OCI-LY3 (cell line): ENCODE results near the gene CHD9.
"Not testable (repeated sequence)": the region's sequence is repeated elsewhere in the genome, so short reads cannot be mapped to it uniquely, and the experiment has no call there.

Experiments used
- H2AFZ ChIP-seq: fragments of 200-600, 300-600 bp; shearing (Covaris generic); 2 replicates; pipeline ENCODE4 v1.6.0; 2014; ENCODE audit warnings: antibody characterized with exemption, low read depth, low read length
- H3K27ac ChIP-seq: fragments of 200-600, 300-600 bp; sonication (generic); 2 replicates; pipeline ENCODE4 v1.5.1; 2014; ENCODE audit warnings: mild to moderate bottlenecking, low read length, moderate library complexity, mixed read lengths
- H3K27me3 ChIP-seq: fragments of 200-600, 300-600 bp; sonication (generic); 2 replicates; pipeline ENCODE4 v1.6.1; 2014; ENCODE audit warnings: low read depth, low read length, mixed read lengths
- H3K36me3 ChIP-seq: fragments of 200-600, 300-600 bp; sonication (generic); replicated peaks from 2 replicates; pipeline ENCODE3; 2014; ENCODE audit warnings: low read depth, low read length, mixed read lengths
- H3K4me1 ChIP-seq: fragments of 300-600, 200-600 bp; sonication (generic); 2 replicates; pipeline ENCODE4 v1.6.1; 2014; ENCODE audit warnings: low read length, mixed read lengths
- H3K4me2 ChIP-seq: fragments of 200-600, 300-600 bp; sonication (generic); 2 replicates; pipeline ENCODE4 v1.6.1; 2014; ENCODE audit warnings: low read length, mixed read lengths
- H3K4me3 ChIP-seq: fragments of 300-600, 200-600 bp; sonication (generic); 2 replicates; pipeline ENCODE4 v1.5.1; 2014; ENCODE audit warnings: antibody characterized with exemption, mild to moderate bottlenecking, low read length, moderate library complexity
- H3K79me2 ChIP-seq: fragments of 300-600, 200-600 bp; shearing (Covaris generic); 2 replicates; pipeline ENCODE4 v1.6.1; 2014; ENCODE audit warnings: mild to moderate bottlenecking, low read length, mixed read lengths
- H3K9ac ChIP-seq: fragments of 300-600, 200-600 bp; shearing (Covaris generic); 2 replicates; pipeline ENCODE4 v1.6.0; 2014; ENCODE audit warnings: mild to moderate bottlenecking, low read length, moderate library complexity
- H3K9me3 ChIP-seq: fragments of 200-600, 300-600 bp; shearing (Covaris generic); 2 replicates; pipeline ENCODE4 v1.6.1; 2014; ENCODE audit warnings: low read length, mixed read lengths; ENCODE audit not compliant: insufficient read depth
- H4K20me1 ChIP-seq: fragments of 200-600, 300-600 bp; sonication (generic); 2 replicates; pipeline ENCODE4 v1.6.1; 2016; ENCODE audit warnings: low read length, mixed read lengths; ENCODE audit not compliant: insufficient read depth
- EZH2phosphoT487 ChIP-seq: fragments of 200-600 bp; shearing (Covaris generic); IDR thresholded peaks from 2 replicates; pipeline ENCODE4 v1.6.1; 2018; ENCODE audit warnings: antibody characterized with exemption, mixed run types, low read depth
- TF ChIP-seq, protein P1 (sequence below): fragments of 200-600, 300-600 bp; sonication (generic); IDR thresholded peaks from 2 replicates; pipeline ENCODE4 v1.5.1; 2014; ENCODE audit warnings: antibody characterized with exemption, low read length, low read depth

CHD9 gene

DNA sequence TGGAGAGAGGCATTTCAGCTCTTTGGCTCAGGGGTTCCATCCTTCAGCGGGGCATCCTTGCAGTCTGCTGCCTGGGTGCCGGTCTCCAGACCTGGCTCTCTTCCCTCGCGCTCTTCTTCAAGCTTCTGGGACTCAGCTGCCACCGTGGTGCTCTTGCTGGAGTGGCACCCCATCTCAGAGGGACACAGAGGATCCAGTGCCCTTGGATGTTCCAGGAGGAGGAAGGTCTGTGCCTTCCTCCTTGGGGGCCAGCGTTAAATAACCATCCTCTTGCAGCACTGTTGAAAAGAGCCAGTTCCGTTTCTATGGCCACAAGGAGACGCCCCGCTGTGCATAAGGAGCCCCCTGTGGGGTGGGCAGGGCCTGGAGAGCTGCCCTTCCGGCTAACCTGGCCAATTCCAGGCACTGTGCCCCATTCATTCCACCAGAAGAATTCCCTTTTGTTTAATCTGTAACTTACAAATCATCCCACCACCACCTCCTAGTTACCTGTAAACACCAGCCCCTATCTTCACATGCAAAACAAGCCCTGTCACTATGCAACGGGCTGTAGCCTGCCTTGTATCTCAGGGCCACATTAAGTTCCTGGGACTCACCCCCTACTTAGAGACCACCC lies 10.7 kb upstream of the CHD9 start:
- Histone ChIP-seq H3K4me3 (no peak overlapping the region), H3K79me2 (no peaks in the 10 kb centered on the region), H3K9ac (no peak overlapping the region), H3K27me3 (peaks cover 26% of the 10 kb centered on the region), H3K36me3 (no peaks in the 10 kb centered on the region), H2AFZ (no peak overlapping the region), H4K20me1 (no peaks in the 10 kb centered on the region), H3K4me2 (no peak overlapping the region), H3K27ac (no peak overlapping the region), H3K9me3 (no peaks in the 10 kb centered on the region), H3K4me1 (peaks cover 6% of the 10 kb centered on the region)
- TF ChIP-seq, protein P1, sequence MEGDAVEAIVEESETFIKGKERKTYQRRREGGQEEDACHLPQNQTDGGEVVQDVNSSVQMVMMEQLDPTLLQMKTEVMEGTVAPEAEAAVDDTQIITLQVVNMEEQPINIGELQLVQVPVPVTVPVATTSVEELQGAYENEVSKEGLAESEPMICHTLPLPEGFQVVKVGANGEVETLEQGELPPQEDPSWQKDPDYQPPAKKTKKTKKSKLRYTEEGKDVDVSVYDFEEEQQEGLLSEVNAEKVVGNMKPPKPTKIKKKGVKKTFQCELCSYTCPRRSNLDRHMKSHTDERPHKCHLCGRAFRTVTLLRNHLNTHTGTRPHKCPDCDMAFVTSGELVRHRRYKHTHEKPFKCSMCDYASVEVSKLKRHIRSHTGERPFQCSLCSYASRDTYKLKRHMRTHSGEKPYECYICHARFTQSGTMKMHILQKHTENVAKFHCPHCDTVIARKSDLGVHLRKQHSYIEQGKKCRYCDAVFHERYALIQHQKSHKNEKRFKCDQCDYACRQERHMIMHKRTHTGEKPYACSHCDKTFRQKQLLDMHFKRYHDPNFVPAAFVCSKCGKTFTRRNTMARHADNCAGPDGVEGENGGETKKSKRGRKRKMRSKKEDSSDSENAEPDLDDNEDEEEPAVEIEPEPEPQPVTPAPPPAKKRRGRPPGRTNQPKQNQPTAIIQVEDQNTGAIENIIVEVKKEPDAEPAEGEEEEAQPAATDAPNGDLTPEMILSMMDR = no peak

DNA sequence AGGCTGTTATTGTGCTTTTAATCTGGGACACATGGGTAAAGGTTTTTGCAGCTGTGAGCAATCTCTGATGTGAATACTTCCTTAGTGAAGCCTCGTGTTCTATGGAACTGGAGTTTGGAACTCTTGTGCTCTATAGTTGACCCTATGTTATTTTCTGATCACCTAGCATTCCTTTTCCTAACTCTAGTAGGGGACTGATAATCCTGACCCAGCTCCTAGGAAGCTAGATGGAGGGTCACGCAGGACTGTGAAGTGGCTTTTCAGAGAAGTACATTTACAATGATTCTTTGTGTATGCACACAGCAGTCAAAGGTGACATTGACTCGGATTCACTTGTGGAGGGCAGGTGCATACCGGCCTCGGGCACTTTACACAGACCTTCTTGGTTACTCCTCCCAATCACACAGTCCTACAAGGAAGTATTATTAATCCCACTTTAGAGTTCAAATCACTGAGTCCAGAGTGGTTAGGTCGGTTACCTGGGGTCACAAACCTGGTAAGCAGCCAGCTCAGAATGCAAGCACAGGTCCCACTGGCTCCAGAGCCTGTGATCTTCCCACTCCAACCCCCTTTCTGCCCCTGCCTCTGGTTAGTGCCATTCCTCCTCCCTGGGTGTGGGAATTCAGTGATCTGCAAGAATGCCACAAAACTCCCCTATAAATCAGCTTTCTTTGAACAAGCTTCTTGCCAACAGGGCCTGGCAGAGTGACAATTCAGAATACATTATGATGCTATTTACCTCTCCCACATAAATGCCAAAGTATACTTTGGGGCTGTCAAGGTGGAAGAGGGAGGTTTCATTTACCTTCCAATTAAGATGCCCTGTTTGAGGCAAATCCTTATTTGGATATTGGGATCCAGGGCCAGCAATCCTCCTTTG lies 9.2 kb upstream of the CHD9 start:
- Histone ChIP-seq H3K27me3 (peaks cover 26% of the 10 kb centered on the region), H3K27ac (no peak overlapping the region), H4K20me1 (no peaks in the 10 kb centered on the region), H3K4me1 (peaks cover 6% of the 10 kb centered on the region), H3K79me2 (no peaks in the 10 kb centered on the region), H2AFZ (no peak overlapping the region), H3K9me3 (no peaks in the 10 kb centered on the region), H3K9ac (no peak overlapping the region), H3K4me3 (no peak overlapping the region), H3K4me2 (no peak overlapping the region), H3K36me3 (no peaks in the 10 kb centered on the region)
- no peak for TF ChIP-seq EZH2phosphoT487
- TF ChIP-seq, protein P1 = no peak

DNA sequence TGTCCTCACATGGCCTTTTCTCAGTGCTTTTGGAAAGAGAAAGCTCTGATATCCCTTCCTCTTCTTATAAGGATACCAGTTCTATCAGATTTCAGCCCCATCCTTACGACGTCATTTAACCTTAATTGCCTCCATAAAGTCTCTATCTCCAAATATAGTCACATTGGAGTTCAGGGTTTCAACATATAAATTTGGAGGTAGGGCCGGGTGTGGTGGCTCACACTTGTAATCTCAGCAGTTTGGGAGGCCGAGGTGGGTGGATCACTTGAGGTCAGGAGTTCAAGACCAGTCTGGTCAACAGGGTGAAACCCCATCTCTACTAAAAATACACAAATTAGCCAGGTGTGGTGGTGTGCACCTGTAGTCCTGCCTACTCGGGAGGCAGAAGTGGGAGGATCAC lies 7.3 kb upstream of the CHD9 start:
- not testable (repeated sequence) for H3K79me2 ChIP-seq, H3K4me1 ChIP-seq, H3K9ac ChIP-seq, H2AFZ ChIP-seq, H3K36me3 ChIP-seq, H3K9me3 ChIP-seq, H3K27ac ChIP-seq, H3K4me2 ChIP-seq, H4K20me1 ChIP-seq, H3K4me3 ChIP-seq
- H3K27me3 ChIP-seq = peaks cover 25% of the 10 kb centered on the region

- Histone ChIP-seq H3K4me2 (no peak overlapping the region), H3K27me3 (peaks cover 17% of the 10 kb centered on the region), H2AFZ (no peak overlapping the region), H3K27ac (no peak overlapping the region), H3K36me3 (no peaks in the 10 kb centered on the region), H3K9ac (no peak overlapping the region), H3K4me3 (no peak overlapping the region), H3K79me2 (no peaks in the 10 kb centered on the region), H4K20me1 (no peaks in the 10 kb centered on the region), H3K9me3 (no peaks in the 10 kb centered on the region), H3K4me1 (peaks cover 6% of the 10 kb centered on the region; the same call in 1 of the 2 replicates)
- TF ChIP-seq, protein P1 = no peak
- TF ChIP-seq EZH2phosphoT487 = no peak
These were observed 6.5 kb upstream of the CHD9 start for GRCh38 chr16:53048139-53048915.

DNA sequence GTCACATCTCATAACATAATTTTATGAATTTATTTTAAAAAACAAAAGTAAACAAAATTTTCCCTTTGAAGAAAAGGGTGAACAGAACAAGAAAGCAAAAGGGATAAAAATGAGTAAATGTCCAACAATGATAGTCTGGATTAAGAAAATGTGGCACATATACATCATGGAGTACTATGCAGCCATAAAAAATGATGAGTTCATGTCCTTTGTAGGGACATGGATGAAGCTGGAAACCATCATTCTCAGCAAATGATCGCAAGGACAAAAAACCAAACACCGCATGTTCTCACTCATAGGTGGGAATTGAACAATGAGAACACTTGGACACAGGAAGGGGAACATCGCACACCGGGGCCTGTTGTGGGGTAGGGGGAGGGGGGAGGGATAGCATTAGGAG lies 3.5 kb upstream of the CHD9 start:
- H4K20me1 ChIP-seq, H3K9me3 ChIP-seq: not testable (repeated sequence)

More for the DNA sequence above, 3.5 kb upstream of the CHD9 start:
- not testable (repeated sequence) for H3K4me2 ChIP-seq, H2AFZ ChIP-seq, H3K27ac ChIP-seq, H3K9ac ChIP-seq, H3K36me3 ChIP-seq, H3K27me3 ChIP-seq, H3K4me3 ChIP-seq
- H3K79me2 ChIP-seq = peaks cover 14% of the 10 kb centered on the region
- H3K4me1 ChIP-seq = peaks cover 17% of the 10 kb centered on the region
